ENCODE measurements around the gene UPP2. TPM values are rescaled to one million over a fixed set of nuclear protein-coding genes. Genes with fewer than 3 reads are reported as not detected.

Gene UPP2
- total RNA-seq, 2 experiments from 2014 or later = not detected

GRCh38 chr2:158103411-158104012 lies 1.8 kb downstream of the UPP2 start:
- Histone ChIP-seq H3K79me2 (ENCODE audit: insufficient read depth, low read depth, low read length) (no peaks in the 10 kb centered on the region), H3K4me3 (ENCODE audit: low read depth, low read length, poor library complexity, severe bottlenecking) (no peak overlapping the region), H3K4me1 (ENCODE audit: insufficient read depth, low read length, poor library complexity, severe bottlenecking) (no peaks in the 10 kb centered on the region), H3K9me3 (ENCODE audit: low read length) (no peaks in the 10 kb centered on the region), H2AFZ (ENCODE audit: low read length) (no peak overlapping the region), H3K36me3 (ENCODE audit: insufficient read depth, low read length) (no peaks in the 10 kb centered on the region), H3K27ac (ENCODE audit: low read depth, low read length, poor library complexity, severe bottlenecking) (no peak overlapping the region), H4K20me1 (ENCODE audit: insufficient read depth, low read length) (no peaks in the 10 kb centered on the region), H3K9me2 (ENCODE audit: insufficient read depth, low read length) (no peaks in the 10 kb centered on the region), H3K4me2 (ENCODE audit: low read length) (no peak overlapping the region)
- DNase-seq (ENCODE audit: low spot score) = no peak
- ChIA-PET CTCF (ENCODE audit: unreplicated experiment) (interaction anchor here (0.7 kb wide), 1 partner anchor 801 kb away, joined by 3 read pairs; no protein-coding TSS in a partner anchor), POLR2A (no interaction called here)
- intact Hi-C loops (cut with micrococcal nuclease; ENCODE audit: unreplicated experiment) = no loop called here
- TF ChIP-seq CTCF (conservative IDR thresholded peaks at IDR 0.05; ENCODE audit: low read length) (no peak), EZH2phosphoT487 (IDR thresholded peaks at IDR 0.05; ENCODE audit: borderline replicate concordance, low read depth, low read length) (no peak)
- BruUV-seq (replicated peaks) = no TSS peak

GRCh38 chr2:158104903-158105302 lies 3.2 kb downstream of the UPP2 start:
- Histone ChIP-seq H4K20me1 (ENCODE audit: insufficient read depth, low read length) (no peaks in the 10 kb centered on the region), H3K36me3 (ENCODE audit: insufficient read depth, low read length) (no peaks in the 10 kb centered on the region), H3K79me2 (ENCODE audit: insufficient read depth, low read depth, low read length) (no peaks in the 10 kb centered on the region), H3K9me2 (ENCODE audit: insufficient read depth, low read length) (no peaks in the 10 kb centered on the region), H3K9me3 (ENCODE audit: low read length) (no peaks in the 10 kb centered on the region), H3K27ac (ENCODE audit: low read depth, low read length, poor library complexity, severe bottlenecking) (no peak overlapping the region), H2AFZ (ENCODE audit: low read length) (no peak overlapping the region), H3K4me3 (ENCODE audit: low read depth, low read length, poor library complexity, severe bottlenecking) (no peak overlapping the region), H3K4me1 (ENCODE audit: insufficient read depth, low read length, poor library complexity, severe bottlenecking) (no peaks in the 10 kb centered on the region), H3K4me2 (ENCODE audit: low read length) (no peak overlapping the region)
- ChIA-PET CTCF (ENCODE audit: unreplicated experiment) (no interaction called here), POLR2A (no interaction called here)
- no peak for DNase-seq (ENCODE audit: low spot score)
- intact Hi-C loops (cut with micrococcal nuclease; ENCODE audit: unreplicated experiment) = no loop called here
- no TSS peak for BruUV-seq (replicated peaks)
- no peak for TF ChIP-seq CTCF (conservative IDR thresholded peaks at IDR 0.05; ENCODE audit: low read length)
- no peak for TF ChIP-seq EZH2phosphoT487 (IDR thresholded peaks at IDR 0.05; ENCODE audit: borderline replicate concordance, low read depth, low read length)

- Histone ChIP-seq H4K20me1 (ENCODE audit: insufficient read depth, low read length) (no peaks in the 10 kb centered on the region), H3K9me3 (ENCODE audit: low read length) (no peaks in the 10 kb centered on the region), H3K9me2 (ENCODE audit: insufficient read depth, low read length) (no peaks in the 10 kb centered on the region), H3K36me3 (ENCODE audit: insufficient read depth, low read length) (no peaks in the 10 kb centered on the region), H3K79me2 (ENCODE audit: insufficient read depth, low read depth, low read length) (no peaks in the 10 kb centered on the region), H3K27ac (ENCODE audit: low read depth, low read length, poor library complexity, severe bottlenecking) (no peak overlapping the region), H3K4me2 (ENCODE audit: low read length) (no peak overlapping the region), H3K4me3 (ENCODE audit: low read depth, low read length, poor library complexity, severe bottlenecking) (no peak overlapping the region), H3K4me1 (ENCODE audit: insufficient read depth, low read length, poor library complexity, severe bottlenecking) (no peaks in the 10 kb centered on the region), H2AFZ (ENCODE audit: low read length) (no peak overlapping the region)
- intact Hi-C loops (cut with micrococcal nuclease; ENCODE audit: unreplicated experiment) = no loop called here
- DNase-seq (ENCODE audit: low spot score) = no peak
- POLR2A ChIA-PET = interaction anchor here (0.5 kb wide), 1 partner anchor 624 kb away, joined by 4 read pairs; no protein-coding TSS in a partner anchor
- CTCF ChIA-PET (ENCODE audit: unreplicated experiment) = no interaction called here
- TF ChIP-seq CTCF (conservative IDR thresholded peaks at IDR 0.05; ENCODE audit: low read length) (no peak), EZH2phosphoT487 (IDR thresholded peaks at IDR 0.05; ENCODE audit: borderline replicate concordance, low read depth, low read length) (no peak)
- BruUV-seq (replicated peaks) = no TSS peak
Measured at GRCh38 chr2:158112992-158113391, 11.3 kb downstream of the UPP2 start.

All from OCI-LY7 (cell line).